SK-N-SH treated with all-trans-retinoic acid at 6 μM for 48 hours (cell line): Measurements from ENCODE around the gene KRT1.

Source experiments
- ATAC-seq: fragments of 200-7000 bp; cut with Tn5 transposase; 3 replicates; pipeline ENCODE4 v1.9.1; 2020; ENCODE audit warnings: mild to moderate bottlenecking, moderate library complexity
- ARNTL ChIP-seq: fragments of 450-650 bp; formaldehyde crosslinking; IDR thresholded peaks from 2 replicates; pipeline ENCODE4 v1.5.0; 2020; ENCODE audit warnings: low read depth, mild to moderate bottlenecking, moderate library complexity, borderline replicate concordance
- BACH2 ChIP-seq: fragments of 250-450 bp; sonication (Bioruptor Pico); IDR thresholded peaks from 2 replicates; pipeline ENCODE4 v1.9.0; 2021; ENCODE audit warnings: mild to moderate bottlenecking, borderline replicate concordance
- CREB5 ChIP-seq: fragments of 250-450 bp; sonication (Bioruptor Pico); IDR thresholded peaks from 2 replicates; pipeline ENCODE4 v1.5.1; 2020; ENCODE audit warnings: low read depth, mild to moderate bottlenecking, moderate library complexity
- ESRRG ChIP-seq: fragments of 250-450 bp; sonication (Bioruptor Pico); IDR thresholded peaks from 2 replicates; pipeline ENCODE4 v1.6.1; 2021; ENCODE audit warnings: mild to moderate bottlenecking
- GLIS3 ChIP-seq: fragments of 250-450 bp; sonication (Bioruptor Pico); IDR thresholded peaks from 2 replicates; pipeline ENCODE4 v1.5.0; 2020; ENCODE audit warnings: mild to moderate bottlenecking, moderate library complexity
- ISL1 ChIP-seq: fragments of 250-450 bp; sonication (Bioruptor Pico); IDR thresholded peaks from 2 replicates; pipeline ENCODE4 v2.1.2; 2022; ENCODE audit warnings: mild to moderate bottlenecking, moderate library complexity
- OSR1 ChIP-seq: fragments of 250-450 bp; sonication (Bioruptor Pico); IDR thresholded peaks from 2 replicates; pipeline ENCODE4 v1.8.0; 2022; ENCODE audit warnings: moderate library complexity, mild to moderate bottlenecking, inconsistent platforms
- POU6F1 ChIP-seq: fragments of 250-450 bp; sonication (Bioruptor Pico); IDR thresholded peaks from 2 replicates; pipeline ENCODE4 v1.8.0; 2021; ENCODE audit warnings: low read depth, mild to moderate bottlenecking, moderate library complexity, borderline replicate concordance
- PPARA ChIP-seq: fragments of 250-450 bp; sonication (Bioruptor Pico); IDR thresholded peaks from 2 replicates; pipeline ENCODE4 v1.5.0; 2020; ENCODE audit warnings: mild to moderate bottlenecking, borderline replicate concordance
- SNAI2 ChIP-seq: fragments of 250-450 bp; sonication (Bioruptor Pico); IDR thresholded peaks from 2 replicates; pipeline ENCODE4 v1.5.0; 2020; ENCODE audit warnings: mild to moderate bottlenecking, moderate library complexity
- TCF4 ChIP-seq: fragments of 250-450 bp; sonication (Bioruptor Pico); IDR thresholded peaks from 2 replicates; pipeline ENCODE4 v1.8.0; 2021; ENCODE audit warnings: mild to moderate bottlenecking, moderate library complexity, borderline replicate concordance
- TOX ChIP-seq: fragments of 250-450 bp; sonication (Bioruptor Pico); IDR thresholded peaks from 2 replicates; pipeline ENCODE4 v1.8.0; 2021; ENCODE audit warnings: mild to moderate bottlenecking, moderate library complexity, borderline replicate concordance
- ZC3H10 ChIP-seq: fragments of 250-450 bp; sonication (Bioruptor Pico); IDR thresholded peaks from 2 replicates; pipeline ENCODE4 v1.5.1; 2021; ENCODE audit warnings: mild to moderate bottlenecking, moderate library complexity
- ZFP3 ChIP-seq: fragments of 250-450 bp; sonication (Bioruptor Pico); IDR thresholded peaks from 2 replicates; pipeline ENCODE4 v1.5.0; 2020; ENCODE audit warnings: mild to moderate bottlenecking, moderate library complexity
- ZFP30 ChIP-seq: fragments of 450-650 bp; formaldehyde crosslinking; IDR thresholded peaks from 2 replicates; pipeline ENCODE4 v1.5.0; 2022; ENCODE audit warnings: mild to moderate bottlenecking, moderate library complexity
- ZNF70 ChIP-seq: fragments of 450-650 bp; formaldehyde crosslinking; IDR thresholded peaks from 2 replicates; pipeline ENCODE4 v1.5.0; 2020; ENCODE audit warnings: mild to moderate bottlenecking, moderate library complexity
- TF ChIP-seq, protein P1 (sequence below): fragments of 250-450 bp; sonication (Bioruptor Pico); IDR thresholded peaks from 2 replicates; pipeline ENCODE4 v1.8.0; 2020; ENCODE audit warnings: mild to moderate bottlenecking, moderate library complexity, borderline replicate concordance
- TF ChIP-seq, protein P2 (sequence below): fragments of 250-450 bp; sonication (Bioruptor Pico); IDR thresholded peaks from 2 replicates; pipeline ENCODE4 v1.5.1; 2021; ENCODE audit warnings: mild to moderate bottlenecking, moderate library complexity
- TF ChIP-seq, protein P3 (sequence below): fragments of 250-450 bp; sonication (Bioruptor Pico); IDR thresholded peaks from 2 replicates; pipeline ENCODE4 v1.5.0; 2020; ENCODE audit warnings: mild to moderate bottlenecking, moderate library complexity

Gene KRT1

GRCh38 chr12:52672321-52672933 is 7.8 kb downstream of the KRT1 start:
- ATAC-seq: no peak
- TF ChIP-seq ZFP3 (CRISPR knock-in tag): no peak
- TF ChIP-seq, protein P1, sequence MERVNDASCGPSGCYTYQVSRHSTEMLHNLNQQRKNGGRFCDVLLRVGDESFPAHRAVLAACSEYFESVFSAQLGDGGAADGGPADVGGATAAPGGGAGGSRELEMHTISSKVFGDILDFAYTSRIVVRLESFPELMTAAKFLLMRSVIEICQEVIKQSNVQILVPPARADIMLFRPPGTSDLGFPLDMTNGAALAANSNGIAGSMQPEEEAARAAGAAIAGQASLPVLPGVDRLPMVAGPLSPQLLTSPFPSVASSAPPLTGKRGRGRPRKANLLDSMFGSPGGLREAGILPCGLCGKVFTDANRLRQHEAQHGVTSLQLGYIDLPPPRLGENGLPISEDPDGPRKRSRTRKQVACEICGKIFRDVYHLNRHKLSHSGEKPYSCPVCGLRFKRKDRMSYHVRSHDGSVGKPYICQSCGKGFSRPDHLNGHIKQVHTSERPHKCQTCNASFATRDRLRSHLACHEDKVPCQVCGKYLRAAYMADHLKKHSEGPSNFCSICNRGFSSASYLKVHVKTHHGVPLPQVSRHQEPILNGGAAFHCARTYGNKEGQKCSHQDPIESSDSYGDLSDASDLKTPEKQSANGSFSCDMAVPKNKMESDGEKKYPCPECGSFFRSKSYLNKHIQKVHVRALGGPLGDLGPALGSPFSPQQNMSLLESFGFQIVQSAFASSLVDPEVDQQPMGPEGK (CRISPR knock-in tag): no peak
- TF ChIP-seq ISL1 (CRISPR knock-in tag): no peak
- TF ChIP-seq, protein P2, sequence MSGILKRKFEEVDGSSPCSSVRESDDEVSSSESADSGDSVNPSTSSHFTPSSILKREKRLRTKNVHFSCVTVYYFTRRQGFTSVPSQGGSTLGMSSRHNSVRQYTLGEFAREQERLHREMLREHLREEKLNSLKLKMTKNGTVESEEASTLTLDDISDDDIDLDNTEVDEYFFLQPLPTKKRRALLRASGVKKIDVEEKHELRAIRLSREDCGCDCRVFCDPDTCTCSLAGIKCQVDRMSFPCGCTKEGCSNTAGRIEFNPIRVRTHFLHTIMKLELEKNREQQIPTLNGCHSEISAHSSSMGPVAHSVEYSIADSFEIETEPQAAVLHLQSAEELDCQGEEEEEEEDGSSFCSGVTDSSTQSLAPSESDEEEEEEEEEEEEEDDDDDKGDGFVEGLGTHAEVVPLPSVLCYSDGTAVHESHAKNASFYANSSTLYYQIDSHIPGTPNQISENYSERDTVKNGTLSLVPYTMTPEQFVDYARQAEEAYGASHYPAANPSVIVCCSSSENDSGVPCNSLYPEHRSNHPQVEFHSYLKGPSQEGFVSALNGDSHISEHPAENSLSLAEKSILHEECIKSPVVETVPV (CRISPR knock-in tag): no peak

- TF ChIP-seq ISL1 (CRISPR knock-in tag) (no peak), TCF4 (no peak), GLIS3 (no peak), ZFP30 (CRISPR knock-in tag) (no peak), POU6F1 (CRISPR knock-in tag) (no peak), OSR1 (no peak), SNAI2 (CRISPR knock-in tag) (no peak), ESRRG (CRISPR knock-in tag) (no peak), ZNF70 (CRISPR knock-in tag) (no peak), CREB5 (no peak), TOX (CRISPR knock-in tag) (no peak), PPARA (CRISPR knock-in tag) (no peak), ZC3H10 (CRISPR knock-in tag) (no peak), ARNTL (CRISPR knock-in tag) (no peak), BACH2 (no peak)
- TF ChIP-seq, protein P3, sequence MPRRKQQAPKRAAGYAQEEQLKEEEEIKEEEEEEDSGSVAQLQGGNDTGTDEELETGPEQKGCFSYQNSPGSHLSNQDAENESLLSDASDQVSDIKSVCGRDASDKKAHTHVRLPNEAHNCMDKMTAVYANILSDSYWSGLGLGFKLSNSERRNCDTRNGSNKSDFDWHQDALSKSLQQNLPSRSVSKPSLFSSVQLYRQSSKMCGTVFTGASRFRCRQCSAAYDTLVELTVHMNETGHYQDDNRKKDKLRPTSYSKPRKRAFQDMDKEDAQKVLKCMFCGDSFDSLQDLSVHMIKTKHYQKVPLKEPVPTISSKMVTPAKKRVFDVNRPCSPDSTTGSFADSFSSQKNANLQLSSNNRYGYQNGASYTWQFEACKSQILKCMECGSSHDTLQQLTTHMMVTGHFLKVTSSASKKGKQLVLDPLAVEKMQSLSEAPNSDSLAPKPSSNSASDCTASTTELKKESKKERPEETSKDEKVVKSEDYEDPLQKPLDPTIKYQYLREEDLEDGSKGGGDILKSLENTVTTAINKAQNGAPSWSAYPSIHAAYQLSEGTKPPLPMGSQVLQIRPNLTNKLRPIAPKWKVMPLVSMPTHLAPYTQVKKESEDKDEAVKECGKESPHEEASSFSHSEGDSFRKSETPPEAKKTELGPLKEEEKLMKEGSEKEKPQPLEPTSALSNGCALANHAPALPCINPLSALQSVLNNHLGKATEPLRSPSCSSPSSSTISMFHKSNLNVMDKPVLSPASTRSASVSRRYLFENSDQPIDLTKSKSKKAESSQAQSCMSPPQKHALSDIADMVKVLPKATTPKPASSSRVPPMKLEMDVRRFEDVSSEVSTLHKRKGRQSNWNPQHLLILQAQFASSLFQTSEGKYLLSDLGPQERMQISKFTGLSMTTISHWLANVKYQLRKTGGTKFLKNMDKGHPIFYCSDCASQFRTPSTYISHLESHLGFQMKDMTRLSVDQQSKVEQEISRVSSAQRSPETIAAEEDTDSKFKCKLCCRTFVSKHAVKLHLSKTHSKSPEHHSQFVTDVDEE (CRISPR knock-in tag): no peak
- TF ChIP-seq, protein P1 (CRISPR knock-in tag): no peak
- TF ChIP-seq, protein P2 (CRISPR knock-in tag): no peak
These were observed 9.2 kb downstream of the KRT1 start for GRCh38 chr12:52670961-52671360.

More at GRCh38 chr12:52670961-52671360, 9.2 kb downstream of the KRT1 start:
- ATAC-seq: no peak
